HG02588 (cell line): ENCODE results near the gene GRIP1.

Source experiments
- ATAC-seq: cut with Tn5 transposase; IDR thresholded peaks from one replicate; pipeline ENCODE4 v1.9.1; 2021; ENCODE audit warnings: mild to moderate bottlenecking, moderate library complexity; ENCODE audit not compliant: unreplicated experiment

GRIP1 gene

DNA sequence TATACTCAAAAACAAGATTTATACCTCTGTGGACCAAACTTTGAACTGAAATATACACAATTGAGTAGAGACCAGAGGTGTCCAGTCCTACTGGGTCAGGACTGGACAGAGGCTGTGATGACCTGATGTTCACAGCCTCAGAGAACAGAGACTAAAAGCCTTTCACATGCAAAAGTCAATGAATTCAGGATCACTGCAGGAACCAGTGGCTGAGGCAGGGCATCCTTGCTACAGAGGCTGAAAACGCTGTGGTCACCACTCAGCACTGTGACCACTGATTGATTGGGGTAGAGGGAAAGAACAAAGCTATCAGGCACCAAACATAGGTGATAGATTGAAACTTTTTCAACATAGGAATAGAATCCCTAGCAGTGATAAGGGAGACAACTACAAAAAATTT is 25.1 kb downstream of the GRIP1 start:
- ATAC-seq = no peak

DNA sequence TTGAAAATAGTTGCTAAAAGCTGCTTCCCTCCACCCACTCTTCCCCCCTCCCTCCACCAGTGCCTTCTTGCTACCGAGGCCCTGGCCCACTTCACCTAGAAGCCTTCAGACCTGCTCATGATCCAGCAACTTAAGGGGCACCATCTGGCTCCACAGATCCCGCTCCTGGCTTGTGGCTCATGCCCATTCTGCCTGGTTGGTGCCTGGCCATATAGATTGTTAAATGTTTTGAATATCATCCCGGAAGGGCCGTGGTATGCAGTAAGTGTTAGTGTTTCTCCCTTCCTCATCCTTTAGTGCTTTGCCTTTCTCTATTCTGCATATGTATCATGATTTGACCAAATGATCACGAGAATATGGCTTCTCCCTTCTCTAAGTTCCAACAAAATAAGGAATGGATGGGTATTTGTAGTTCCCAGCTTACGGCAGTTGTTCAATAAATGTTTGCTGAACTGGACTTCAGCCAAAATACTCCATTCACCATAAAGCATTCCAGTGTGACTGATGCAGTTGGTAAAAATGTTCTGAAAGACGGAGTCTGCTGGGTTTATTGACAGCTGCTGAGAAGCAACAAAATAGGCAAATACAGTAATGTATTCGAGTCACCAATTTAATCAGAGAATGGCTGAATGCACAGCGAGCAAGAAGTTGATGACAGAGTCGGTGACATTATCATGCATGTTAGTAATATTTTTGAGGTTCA is 30.7 kb downstream of the GRIP1 start:
- no peak for ATAC-seq

DNA sequence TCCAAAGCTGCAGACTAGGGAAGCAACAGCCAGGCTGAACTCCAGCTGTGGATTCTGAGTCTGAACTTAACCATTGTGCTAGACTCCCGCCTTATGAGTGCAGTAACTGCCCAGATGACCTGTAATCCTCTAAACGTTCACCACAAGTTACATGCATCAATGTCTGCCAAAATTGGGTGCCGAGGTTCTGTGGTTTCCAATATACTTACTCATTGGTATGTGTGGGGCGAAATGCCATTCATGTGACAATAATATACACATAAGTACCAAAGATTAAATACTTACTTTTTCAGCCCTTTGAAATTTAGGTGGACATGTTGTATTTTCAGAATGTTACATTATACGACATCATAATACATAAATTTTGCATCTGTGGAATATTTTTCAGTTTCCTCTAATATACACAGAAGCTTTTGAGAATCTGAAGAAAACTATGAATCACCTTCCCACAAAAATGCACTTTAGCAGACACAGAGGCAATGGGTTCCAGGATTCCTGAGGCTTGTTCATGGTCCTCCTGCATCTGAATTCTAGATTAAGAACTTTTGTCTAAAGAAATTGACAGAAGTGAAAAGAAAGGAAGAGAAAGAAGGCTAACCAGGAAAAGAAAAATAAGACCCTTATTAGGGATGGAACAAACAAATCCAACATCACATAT is 31.7 kb downstream of the GRIP1 start:
- ATAC-seq = no peak

DNA sequence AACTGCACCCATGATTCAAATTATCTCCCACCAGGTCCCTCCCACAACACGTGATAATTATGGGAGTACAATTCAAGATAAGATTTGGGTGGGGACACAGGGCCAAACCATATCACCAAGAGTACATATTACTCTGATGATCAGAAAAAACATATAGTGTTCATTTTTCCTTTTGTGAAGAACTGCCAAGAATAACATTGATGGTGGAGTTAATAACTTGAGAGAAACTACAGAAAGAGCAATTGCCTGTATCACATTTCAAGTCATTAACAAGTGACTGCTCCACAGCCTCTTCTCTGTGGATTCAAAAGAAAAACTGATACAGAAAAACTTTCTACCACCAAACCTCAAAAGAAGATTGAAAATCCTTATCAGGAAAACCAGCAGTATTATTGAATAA is 34.7 kb downstream of the GRIP1 start:
- ATAC-seq = no peak

DNA sequence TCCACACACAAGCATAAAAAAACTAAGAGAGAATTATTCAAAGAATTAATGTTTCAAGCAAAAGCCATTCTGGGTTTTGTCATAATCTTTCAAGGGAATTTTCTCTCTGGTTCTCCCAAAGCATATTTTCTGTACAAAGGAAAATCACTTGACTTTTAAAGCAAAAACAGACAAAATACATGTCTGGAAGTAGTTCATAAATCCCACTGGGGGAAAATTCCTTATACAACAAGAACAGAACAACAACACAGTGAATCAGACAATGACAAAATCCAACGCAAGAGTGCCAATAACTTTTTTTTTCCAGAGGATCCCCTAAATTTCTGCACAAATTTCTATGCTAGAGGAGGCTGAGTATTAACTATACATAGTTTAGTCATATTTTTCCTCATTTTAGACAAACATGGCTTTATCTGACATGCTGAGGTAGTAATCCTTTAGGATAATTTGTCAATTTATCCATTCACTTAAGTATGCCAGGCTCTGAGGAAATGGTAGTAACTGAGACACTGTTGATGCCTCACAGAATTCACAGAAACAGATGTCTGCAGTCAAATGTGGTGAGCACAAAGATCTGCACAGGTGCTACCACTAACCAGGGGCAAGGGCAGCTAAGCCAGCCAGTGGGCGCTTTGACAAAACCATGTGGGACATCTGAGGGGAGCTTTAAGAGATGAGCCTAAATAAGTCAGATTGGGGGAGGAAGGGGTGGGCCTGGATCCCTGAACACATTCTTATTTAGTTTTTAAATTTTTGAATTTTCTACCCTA is 38.0 kb downstream of the GRIP1 start:
- ATAC-seq = no peak

DNA sequence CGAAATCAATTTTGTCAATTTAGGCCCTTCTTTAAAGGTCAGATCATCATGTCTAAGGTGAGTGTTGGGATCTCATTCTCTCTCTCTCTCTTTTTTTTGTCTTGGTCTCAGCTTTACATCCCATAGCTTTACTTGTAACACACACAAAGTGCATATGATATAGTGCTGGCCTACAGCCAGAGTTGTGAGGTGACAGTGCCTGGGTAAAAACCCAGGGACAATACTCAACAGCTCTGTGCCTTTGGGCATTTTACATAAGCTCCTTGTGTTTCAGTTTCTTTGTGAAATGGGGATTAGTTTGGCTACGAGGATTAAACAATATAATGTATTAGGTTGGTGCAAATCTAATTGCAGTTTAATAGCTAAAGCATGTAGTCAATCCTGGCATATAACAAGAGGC is 40.2 kb downstream of the GRIP1 start:
- no peak for ATAC-seq

DNA sequence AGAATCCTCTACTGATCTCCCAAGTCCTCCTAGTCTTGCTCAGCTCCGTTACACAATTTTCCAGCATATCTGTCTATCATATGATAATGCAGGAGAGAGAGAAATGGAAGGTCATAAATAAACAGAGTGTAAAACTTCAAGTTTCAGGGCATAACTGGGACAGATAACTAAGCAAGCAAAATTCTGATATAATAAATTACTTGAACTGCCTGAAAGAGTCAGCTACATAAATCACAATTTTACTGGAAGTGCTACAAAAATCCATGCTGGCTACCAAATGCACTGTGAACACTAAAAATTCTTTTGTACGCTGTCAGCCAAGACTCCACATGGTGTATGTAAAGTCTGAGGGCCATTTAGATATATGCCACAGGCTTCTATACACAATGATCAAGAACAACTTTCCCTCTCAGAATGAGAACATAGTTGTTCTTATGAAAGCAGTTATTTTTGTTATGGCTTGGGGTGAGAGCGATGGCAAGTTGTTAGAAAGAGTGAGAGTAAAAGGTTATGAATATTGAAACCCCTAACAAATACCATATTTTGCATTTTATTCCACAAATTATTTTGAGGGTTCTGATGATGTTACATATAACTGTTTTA is 41.1 kb downstream of the GRIP1 start:
- ATAC-seq = no peak

DNA sequence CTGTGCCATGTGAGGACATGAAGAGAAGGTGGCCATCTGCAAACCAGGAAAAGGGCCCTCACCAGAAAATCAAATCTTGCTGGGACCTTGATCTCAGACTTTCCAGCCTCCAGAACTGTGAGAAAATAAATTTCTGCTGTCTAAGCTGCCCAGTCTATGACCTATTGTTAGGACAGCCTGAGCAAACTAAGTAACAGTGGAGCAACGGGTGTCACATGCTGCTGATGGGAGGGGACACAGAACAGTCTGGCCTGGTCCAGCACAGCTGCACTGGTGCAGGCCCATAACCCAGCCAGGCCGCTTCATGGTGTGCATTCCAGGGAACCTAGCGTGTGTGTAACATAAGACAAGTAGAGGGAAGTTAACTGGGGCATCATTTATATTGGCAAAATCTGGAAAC is 42.1 kb downstream of the GRIP1 start:
- ATAC-seq = no peak

DNA sequence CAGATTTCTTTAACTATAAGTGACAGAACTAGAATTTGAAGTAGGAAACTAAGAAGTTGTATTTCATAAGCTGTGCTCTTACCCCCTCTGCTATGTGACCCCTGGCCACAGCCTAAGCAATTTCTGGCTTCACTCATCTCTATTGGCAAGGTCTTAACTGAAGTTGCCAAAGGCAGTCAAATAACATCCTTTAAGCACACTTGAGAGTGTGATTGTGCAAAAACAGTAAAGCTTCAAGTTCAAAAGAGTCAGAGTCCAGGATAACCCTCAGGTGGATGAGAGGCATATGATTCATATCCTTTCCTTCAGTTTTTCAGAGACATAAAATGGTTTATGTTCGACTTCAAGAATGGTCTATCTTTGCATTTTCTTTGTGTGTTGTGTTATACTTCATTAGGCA is 45.2 kb downstream of the GRIP1 start:
- no peak for ATAC-seq

DNA sequence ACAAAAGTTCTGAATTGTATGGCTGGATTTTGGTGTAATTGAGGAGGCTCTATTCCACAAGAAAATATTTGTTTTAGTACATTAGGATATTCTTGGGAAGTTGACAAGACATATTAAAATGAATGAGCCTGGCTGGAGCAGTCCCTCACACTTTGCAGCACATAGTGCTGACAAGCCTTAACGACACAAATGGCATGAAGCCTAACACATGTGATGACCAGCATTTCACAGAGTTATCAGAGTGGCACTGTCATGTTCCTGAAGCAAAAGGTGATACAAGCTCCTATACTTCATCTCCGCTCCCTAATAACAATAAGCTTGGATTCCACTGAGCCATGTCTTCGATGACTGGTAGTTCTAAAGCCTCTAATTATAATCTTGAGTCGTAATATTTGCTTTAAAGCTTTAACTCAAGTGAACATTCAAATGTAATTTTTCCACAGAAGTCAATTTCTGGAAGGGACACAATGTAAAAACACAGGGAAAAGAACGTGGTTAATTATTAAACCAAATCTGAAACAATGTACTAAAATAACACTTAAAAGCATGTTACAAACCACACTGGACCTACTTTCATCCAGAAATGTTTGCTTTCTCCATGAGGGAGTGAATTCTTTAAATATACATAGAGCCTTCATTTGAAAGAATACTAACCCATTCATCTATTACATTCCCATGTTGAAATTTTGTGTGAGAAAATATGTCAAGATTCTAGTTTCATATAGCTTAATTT is 49.6 kb downstream of the GRIP1 start:
- no peak for ATAC-seq

DNA sequence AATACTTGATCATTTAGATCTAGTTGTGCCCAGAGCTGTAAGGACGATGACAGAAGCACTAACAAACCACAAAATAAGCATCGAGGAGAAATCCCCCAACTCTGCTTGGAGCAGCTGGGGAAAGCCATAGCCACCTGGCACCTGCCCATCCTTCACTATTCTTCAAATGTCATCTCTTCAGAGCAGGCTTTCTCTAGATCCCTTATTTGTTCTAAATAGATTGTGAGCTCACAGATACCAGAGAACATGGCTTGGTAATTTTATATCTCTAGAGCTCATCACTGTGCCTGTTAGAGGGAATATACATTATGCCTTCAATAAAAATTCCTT is 50.9 kb downstream of the GRIP1 start:
- no peak for ATAC-seq

DNA sequence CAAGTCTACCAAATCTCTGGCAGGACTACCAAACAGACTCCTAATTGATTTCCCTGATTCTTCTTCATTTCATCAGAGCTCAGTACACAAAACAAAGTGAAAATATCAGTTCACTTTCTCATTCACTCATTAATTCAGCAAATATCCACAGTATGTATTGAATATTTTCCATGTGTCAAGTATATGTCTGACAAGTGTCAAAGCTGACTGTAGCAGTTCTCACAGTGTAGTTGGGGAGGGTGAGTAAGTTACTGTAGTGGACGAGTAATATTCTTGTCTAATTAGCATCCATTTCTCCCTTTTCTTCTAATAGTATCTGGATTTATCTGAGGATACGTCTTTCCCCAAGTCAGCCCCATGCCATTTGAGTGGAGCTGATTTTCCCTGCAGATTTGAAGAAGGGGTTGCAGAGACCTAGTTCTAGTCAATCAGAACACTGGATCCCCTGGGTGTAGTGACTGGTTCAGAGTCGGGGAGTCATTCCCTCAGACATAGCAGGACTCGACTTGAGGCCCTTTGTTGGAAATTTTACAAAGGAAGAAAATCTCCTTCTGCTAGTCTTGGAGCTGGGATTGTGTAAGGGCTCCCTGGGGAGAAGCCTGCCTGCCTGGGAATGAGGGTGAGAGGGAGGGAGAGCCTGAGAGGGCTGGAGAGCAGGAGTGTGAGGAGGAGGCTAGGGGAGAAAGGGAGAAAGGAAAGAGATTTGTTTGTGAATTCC is 51.4 kb downstream of the GRIP1 start:
- ATAC-seq = no peak

DNA sequence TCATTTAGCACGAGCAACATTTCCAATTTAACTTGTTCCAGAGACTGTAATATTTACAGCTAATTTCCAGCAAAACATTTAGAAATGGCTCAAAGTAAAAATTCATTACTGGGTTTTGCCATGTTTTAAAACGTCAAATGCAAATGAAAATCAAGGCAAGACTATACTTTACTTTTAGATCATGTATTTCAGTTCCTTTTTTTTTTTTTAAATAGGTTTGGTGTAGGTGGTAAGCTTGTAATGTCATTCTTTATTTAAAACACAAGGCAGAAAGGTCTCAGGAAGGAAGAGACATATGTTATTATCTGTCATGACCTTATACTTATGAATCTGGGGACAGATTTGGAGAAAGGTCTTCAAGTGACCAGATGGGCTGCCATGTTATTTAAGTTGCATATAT is 54.1 kb downstream of the GRIP1 start:
- ATAC-seq = peak; percentile 55

DNA sequence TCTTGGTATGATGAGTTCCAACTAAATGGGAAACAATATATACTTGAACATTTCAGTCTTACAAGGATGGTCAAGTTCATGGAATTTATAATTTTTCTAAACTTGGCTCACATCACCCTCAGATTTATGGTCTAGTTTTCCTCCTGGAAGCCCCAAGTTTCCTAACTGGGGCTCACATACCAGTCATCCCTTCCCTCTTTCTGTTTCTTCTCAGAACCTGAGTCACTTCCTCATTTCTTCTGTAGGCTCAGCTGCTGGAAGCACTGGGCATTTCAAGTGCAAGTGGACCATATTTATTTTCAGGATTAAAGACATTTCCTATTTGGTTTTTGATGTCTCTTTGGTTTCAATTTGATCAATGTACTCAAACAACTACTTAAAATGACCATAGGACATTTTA is 55.4 kb downstream of the GRIP1 start:
- no peak for ATAC-seq

DNA sequence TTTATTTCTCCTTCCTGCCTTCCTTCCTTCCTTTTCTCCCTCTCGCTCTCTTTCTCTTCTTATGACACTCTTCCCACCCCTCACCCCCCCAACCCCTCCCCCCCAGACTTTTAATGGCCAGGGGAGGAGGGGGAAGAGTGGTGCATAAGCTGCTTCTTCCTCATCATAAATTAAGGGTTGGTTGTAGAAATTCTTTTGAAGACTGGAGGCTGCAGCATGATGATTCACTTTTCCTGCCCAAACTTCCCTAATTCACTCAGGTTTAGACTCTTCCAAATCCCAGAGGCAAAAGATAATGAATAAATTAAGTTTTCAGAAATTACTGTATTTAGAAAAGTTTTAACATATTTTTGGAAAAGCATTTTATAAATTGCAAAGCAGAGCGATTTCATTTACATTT is 58.2 kb downstream of the GRIP1 start:
- ATAC-seq = no peak

DNA sequence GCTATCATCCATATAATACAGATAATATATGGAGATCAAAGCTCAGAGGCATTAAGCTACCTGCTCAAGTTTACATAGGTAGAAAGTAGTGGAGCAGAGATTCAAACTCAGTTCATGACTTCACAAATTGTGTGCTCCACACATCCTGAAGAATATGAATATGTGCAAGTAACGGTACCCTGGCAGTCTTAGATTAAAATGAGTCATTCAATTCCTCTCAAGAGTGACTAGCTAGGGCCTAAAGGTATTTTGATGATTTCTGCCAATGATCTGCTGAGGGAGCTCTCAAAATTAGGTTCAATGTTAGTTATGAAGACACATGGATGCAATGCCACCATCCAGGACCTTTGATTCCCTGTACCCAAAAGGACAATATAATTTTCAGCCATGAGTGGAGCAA is 58.9 kb downstream of the GRIP1 start:
- ATAC-seq = no peak

DNA sequence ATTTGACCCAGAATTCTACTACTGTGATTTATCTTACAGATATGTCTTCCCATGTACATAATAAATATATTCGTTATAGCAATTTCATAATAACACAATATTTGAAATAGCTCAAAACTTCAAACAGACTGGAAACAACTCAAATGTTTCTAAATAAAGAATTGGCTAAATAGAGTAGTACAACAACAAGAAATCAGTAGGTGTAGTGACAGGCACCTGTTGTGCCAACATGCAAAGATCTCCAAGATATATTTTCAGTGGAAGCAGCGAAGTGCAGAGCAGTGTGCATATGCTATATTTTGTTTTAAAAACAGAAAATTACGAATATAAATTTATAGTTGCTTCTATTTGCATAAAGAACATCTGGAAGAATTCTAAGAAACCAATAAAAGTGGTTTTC is 60.9 kb downstream of the GRIP1 start:
- ATAC-seq = no peak

DNA sequence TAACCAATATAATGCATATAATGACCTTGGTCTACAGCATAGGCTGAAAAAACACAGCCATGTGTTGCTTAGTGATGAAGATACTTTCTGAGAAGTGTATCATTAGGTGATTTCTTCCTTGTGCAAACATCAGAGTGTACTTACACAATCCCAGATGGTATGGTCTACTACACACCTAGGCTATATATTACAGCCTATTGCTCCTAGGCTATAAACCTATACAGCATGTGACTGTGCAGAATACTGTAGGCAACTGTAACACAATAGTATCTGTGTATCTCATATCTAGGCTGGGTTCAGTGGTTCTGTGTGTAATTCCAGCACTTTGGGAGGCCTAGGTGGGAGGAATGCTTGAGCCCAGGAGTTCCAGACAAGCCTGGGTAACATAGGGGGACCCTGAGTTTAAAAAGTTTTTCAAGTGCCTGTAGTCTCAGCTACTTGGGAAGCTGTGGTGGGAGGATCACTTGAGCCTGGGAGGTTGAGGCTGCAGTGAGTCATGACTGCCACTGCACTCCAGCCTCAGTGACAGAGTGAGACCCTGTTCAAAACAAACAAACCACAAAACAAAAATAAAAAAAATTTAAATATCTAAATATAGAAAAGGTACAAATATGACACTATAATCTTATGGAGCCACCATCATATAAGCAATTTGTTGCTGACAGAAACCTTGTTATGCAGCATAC is 66.6 kb downstream of the GRIP1 start:
- ATAC-seq = no peak

DNA sequence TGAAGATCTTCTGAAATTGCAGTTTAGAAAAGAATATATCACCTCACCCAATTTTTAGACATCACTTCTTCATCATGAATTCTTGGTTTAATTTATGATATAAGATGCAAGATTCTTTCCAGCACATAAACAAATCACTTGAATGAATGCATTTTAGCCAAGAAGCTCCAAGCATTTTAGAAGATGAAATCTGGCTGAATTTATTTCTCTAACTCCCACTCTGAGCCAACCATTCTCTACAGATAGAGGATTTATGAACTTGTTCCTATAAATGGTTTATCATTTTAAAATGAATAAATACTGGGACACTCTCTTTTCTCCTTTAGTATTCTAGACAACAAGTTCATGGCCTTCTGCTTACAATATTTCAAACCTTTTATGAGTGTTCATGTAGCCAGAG is 71.7 kb downstream of the GRIP1 start:
- ATAC-seq = no peak

DNA sequence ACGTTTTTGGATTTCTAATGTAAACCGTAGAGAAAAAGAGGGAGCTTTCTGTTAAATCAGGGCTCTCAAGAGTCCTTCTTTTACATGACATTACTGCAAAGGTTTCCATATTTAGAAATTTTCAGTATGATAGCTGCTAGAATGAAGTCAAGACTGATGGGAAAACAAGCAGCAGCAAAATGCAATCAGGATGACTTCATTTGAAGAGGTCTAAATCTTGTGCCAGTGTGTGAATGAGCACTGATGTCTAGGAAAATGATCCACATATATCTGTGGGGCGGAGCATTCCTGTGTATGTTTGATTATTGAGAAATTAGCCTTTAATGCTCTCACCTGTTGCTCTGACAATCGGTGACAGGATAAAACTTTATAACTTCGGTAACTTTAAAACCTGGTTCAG is 73.6 kb downstream of the GRIP1 start:
- ATAC-seq = no peak
